ENCODE data around the gene FBXL20.
"Not testable (repeated sequence)": the region's sequence is repeated elsewhere in the genome, so short reads cannot be mapped to it uniquely, and the experiment has no call there.

Gene FBXL20

GRCh38 chr17:39401412-39402243, at the start of gene FBXL20:
TSS of gene FBXL20 (minus strand) at chr17:39401626. CDS start at chr17:39401402, 224 bp downstream.
- in situ Hi-C loops (cut with MboI; ENCODE audit: low sequenced_read_pairs): no loop called here

GRCh38 chr17:39450847-39451581, 49.6 kb upstream of the FBXL20 start, which contains the start of gene MED1:
TSS of gene MED1 (minus strand) at chr17:39451263. CDS start at chr17:39451062, 201 bp downstream.
- in situ Hi-C loops (cut with MboI; ENCODE audit: low sequenced_read_pairs): no loop called here

GRCh38 chr17:39450051-39450450, 48.6 kb upstream of the FBXL20 start:
- in situ Hi-C loops (cut with MboI; ENCODE audit: low sequenced_read_pairs): no loop called here

- in situ Hi-C loops (cut with MboI; ENCODE audit: low sequenced_read_pairs): no loop called here
These were observed 46.1 kb upstream of the FBXL20 start for GRCh38 chr17:39447561-39447960.

- in situ Hi-C loops (cut with MboI; ENCODE audit: low sequenced_read_pairs): no loop called here
These were observed 41.9 kb upstream of the FBXL20 start for GRCh38 chr17:39443326-39443725.

GRCh38 chr17:39439868-39440267, 38.4 kb upstream of the FBXL20 start:
- in situ Hi-C loops (cut with MboI; ENCODE audit: low sequenced_read_pairs): not testable (repeated sequence)

- in situ Hi-C loops (cut with MboI; ENCODE audit: low sequenced_read_pairs): no loop called here
These were observed 28.2 kb upstream of the FBXL20 start for GRCh38 chr17:39429600-39429999.

GRCh38 chr17:39416141-39416540, 14.7 kb upstream of the FBXL20 start:
- in situ Hi-C loops (cut with MboI; ENCODE audit: low sequenced_read_pairs): no loop called here

- in situ Hi-C loops (cut with MboI; ENCODE audit: low sequenced_read_pairs): no loop called here
These were observed 8.9 kb upstream of the FBXL20 start for GRCh38 chr17:39410279-39410678.

- in situ Hi-C loops (cut with MboI; ENCODE audit: low sequenced_read_pairs): no loop called here
These were observed 6.9 kb upstream of the FBXL20 start for GRCh38 chr17:39408360-39408759.

GRCh38 chr17:39406951-39407350, 5.5 kb upstream of the FBXL20 start:
- in situ Hi-C loops (cut with MboI; ENCODE audit: low sequenced_read_pairs): no loop called here

GRCh38 chr17:39405436-39405835, 4.0 kb upstream of the FBXL20 start:
- in situ Hi-C loops (cut with MboI; ENCODE audit: low sequenced_read_pairs): no loop called here

GRCh38 chr17:39404542-39405378, 3.3 kb upstream of the FBXL20 start:
- in situ Hi-C loops (cut with MboI; ENCODE audit: low sequenced_read_pairs): no loop called here

- in situ Hi-C loops (cut with MboI; ENCODE audit: low sequenced_read_pairs): no loop called here
These were observed 1.6 kb upstream of the FBXL20 start for GRCh38 chr17:39402890-39403605.

GRCh38 chr17:39402244-39402889, 941 bp upstream of the FBXL20 start:
- in situ Hi-C loops (cut with MboI; ENCODE audit: low sequenced_read_pairs): no loop called here

- in situ Hi-C loops (cut with MboI; ENCODE audit: low sequenced_read_pairs): no loop called here
These were observed 647 bp downstream of the FBXL20 start for GRCh38 chr17:39400547-39401411.

GRCh38 chr17:39399791-39400190, 1.6 kb downstream of the FBXL20 start:
- in situ Hi-C loops (cut with MboI; ENCODE audit: low sequenced_read_pairs): no loop called here

GRCh38 chr17:39393736-39394135, 7.7 kb downstream of the FBXL20 start:
- in situ Hi-C loops (cut with MboI; ENCODE audit: low sequenced_read_pairs): no loop called here

GRCh38 chr17:39391448-39391847, 10.0 kb downstream of the FBXL20 start:
- in situ Hi-C loops (cut with MboI; ENCODE audit: low sequenced_read_pairs): no loop called here

Data from HL-60/S4 treated with phorbol 12-myristate 13-acetate at 8.2 ng/mL for 4 days and 3 days (cell line).